K562 (cell line): ENCODE data around the gene NCDN. TPM values are rescaled to one million over a fixed set of nuclear protein-coding genes. Genes with fewer than 3 reads are reported as not detected.

Experiments used
- ATAC-seq: fragments of 200-7000 bp; cut with Tn5 transposase; 3 replicates; pipeline ENCODE4 v1.9.1; 2020; ENCODE audit warnings: moderate library complexity
- BruUV-seq: library from RNA; stranded (reverse); fragments of 400-500 nt; replicated peaks from 2 replicates; lab custom pipeline; 2021; lab: Mats Ljungman, UMichigan
- CTCF ChIA-PET: fragments of 300-600 bp; formaldehyde crosslinking; extraction: SDS; loops from one replicate; lab custom pipeline; 2021; ENCODE audit warnings: low intra/inter-chr PET ratio; lab: Yijun Ruan, JAX
- POLR2A ChIA-PET: fragments of 300-600, 350-650 bp; sonication (Branson Sonifier 250); formaldehyde crosslinking; extraction: SDS; loops from one replicate; lab custom pipeline; 2021; ENCODE audit warnings: antibody characterized with exemption, inconsistent platforms; lab: Yijun Ruan, JAX
- DNase-seq, 4 experiments: peaks; one replicate each; pipeline versions ENCODE4 v3.0.0 to v3.0.0-alpha.2; 2011 to 2018; ENCODE audit warnings: low spot score in 3 of 4, mixed read lengths in 3 of 4; ENCODE audit errors: extremely low read depth in 1 of 4
- FAIRE-seq: peaks from 2 replicates; lab custom pipeline; 2011; peaks lifted over from hg19 to GRCh38; lab: Jason Lieb, UNC
- H2AFZ ChIP-seq: 2 replicates; pipeline ENCODE4 v1.6.0; 2011; ENCODE audit warnings: low read depth, low read length, control low read depth, inconsistent platforms
- H3K27ac ChIP-seq: fragments of 200-600 bp; 3 replicates; pipeline ENCODE4 v1.8.0; 2011; ENCODE audit warnings: low read depth, mild to moderate bottlenecking, control low read depth, inconsistent platforms, low read length, moderate library complexity, mixed read lengths; ENCODE audit errors: extremely low read depth
- H3K27me3 ChIP-seq, 2 experiments: fragments of 300-600 bp in 1 of 2; 2 replicates in 1 of 2; 3 replicates in 1 of 2; pipeline versions ENCODE4 v1.6.0 to v1.8.0; 2011; ENCODE audit warnings: inconsistent platforms in 2 of 2, low read length in 2 of 2, mild to moderate bottlenecking in 1 of 2, mixed read lengths in 1 of 2, moderate library complexity in 1 of 2; ENCODE audit not compliant: control insufficient read depth in 2 of 2, insufficient read depth in 2 of 2
- H3K36me3 ChIP-seq: fragments of 300-600 bp; 3 replicates; pipeline ENCODE4 v1.8.0; 2011; ENCODE audit warnings: mild to moderate bottlenecking, low read length, inconsistent platforms; ENCODE audit not compliant: control insufficient read depth, insufficient read depth
- H3K4me1 ChIP-seq, 2 experiments: fragments of 200-600 bp in 1 of 2; replicated peaks in 1 of 2; 2 replicates in 1 of 2; 3 replicates in 1 of 2; pipeline versions ENCODE4 v1.5.1 to v1.8.0; 2011; ENCODE audit warnings: inconsistent platforms in 2 of 2, low read length in 2 of 2, mild to moderate bottlenecking in 1 of 2, mixed read lengths in 1 of 2, moderate library complexity in 1 of 2; ENCODE audit not compliant: control insufficient read depth in 2 of 2, insufficient read depth in 2 of 2
- H3K4me2 ChIP-seq: 2 replicates; pipeline ENCODE4 v1.6.1; 2011; ENCODE audit warnings: low read length, control low read depth, inconsistent platforms, mixed read lengths; ENCODE audit not compliant: insufficient read depth
- H3K4me3 ChIP-seq: fragments of 200-600 bp; sonication (generic), shearing (Covaris generic); 2 replicates; pipeline ENCODE4 v1.5.1; 2016; ENCODE audit warnings: control low read depth, inconsistent platforms
- H3K79me2 ChIP-seq: fragments of 200-600 bp; 3 replicates; pipeline ENCODE4 v1.8.0; 2011; ENCODE audit warnings: low read length, inconsistent platforms; ENCODE audit not compliant: control insufficient read depth, insufficient read depth
- H3K9ac ChIP-seq, 2 experiments: 2 replicates each; pipeline versions ENCODE4 v1.6.0 to v1.6.1; 2011; ENCODE audit warnings: low read depth in 2 of 2, low read length in 2 of 2, control low read depth in 1 of 2, inconsistent platforms in 1 of 2, mild to moderate bottlenecking in 1 of 2, mixed read lengths in 1 of 2; ENCODE audit not compliant: insufficient read depth in 1 of 2
- H3K9me1 ChIP-seq: one replicate; pipeline ENCODE4 v1.6.0; 2011; ENCODE audit warnings: inconsistent platforms, mild to moderate bottlenecking, low read length, moderate library complexity; ENCODE audit not compliant: control insufficient read depth, insufficient read depth
- H3K9me3 ChIP-seq: replicated peaks from 2 replicates; pipeline ENCODE4 v1.5.1; 2011; ENCODE audit warnings: low read depth, low read length, inconsistent platforms; ENCODE audit not compliant: control insufficient read depth, insufficient read depth
- H4K20me1 ChIP-seq: replicated peaks from 2 replicates; pipeline ENCODE4 v1.6.1; 2011; ENCODE audit warnings: low read length, inconsistent platforms, mixed read lengths; ENCODE audit not compliant: control insufficient read depth, insufficient read depth
- ATF1 ChIP-seq, 2 experiments: fragments of 450-650 bp in 1 of 2; IDR thresholded peaks; 2 replicates each; pipeline ENCODE4 v1.6.1; 2016; ENCODE audit warnings: missing compliant biosample characterization in 1 of 2, missing genetic modification characterization in 1 of 2
- FIP1L1 ChIP-seq: fragments of 200-400 bp; formaldehyde crosslinking; IDR thresholded peaks from 2 replicates; pipeline ENCODE4 v1.6.1; 2018; ENCODE audit warnings: mild to moderate bottlenecking, low read depth, low read length; ENCODE audit not compliant: poor library complexity, severe bottlenecking
- KAT7 ChIP-seq: sonication (generic); formaldehyde crosslinking; IDR thresholded peaks from 2 replicates; pipeline ENCODE4 v1.8.0; 2022; ENCODE audit warnings: missing genetic modification reagents, mild to moderate bottlenecking, borderline replicate concordance
- KDM2B ChIP-seq: fragments of 250-450 bp; sonication (Bioruptor Pico); IDR thresholded peaks from 2 replicates; pipeline ENCODE4 v1.8.0; 2021; ENCODE audit warnings: mild to moderate bottlenecking, moderate library complexity
- KLF16 ChIP-seq: IDR thresholded peaks from 2 replicates; pipeline ENCODE4 v1.6.1; 2016; ENCODE audit warnings: antibody characterized with exemption
- PML ChIP-seq: IDR thresholded peaks from 2 replicates; pipeline ENCODE4 v1.6.1; 2012; ENCODE audit warnings: low read length, inconsistent platforms
- SRSF1 ChIP-seq: fragments of 200-400 bp; formaldehyde crosslinking; IDR thresholded peaks from 2 replicates; pipeline ENCODE4 v1.6.1; 2017; ENCODE audit warnings: mild to moderate bottlenecking, low read depth, low read length, moderate library complexity
- TRIM28 ChIP-seq: fragments of 450-650 bp; IDR thresholded peaks from 2 replicates; pipeline ENCODE4 v1.6.1; 2017
- ZNF274 ChIP-seq: IDR thresholded peaks from 2 replicates; pipeline ENCODE4 v1.6.1; 2011; ENCODE audit warnings: low read depth, mild to moderate bottlenecking, low read length, moderate library complexity, borderline replicate concordance
- WGBS: fragments of 100-300 bp; shearing (Covaris generic); methylation state at CpG from one replicate; pipeline ENCODE4 v1.1.6; 2016; ENCODE audit warnings: low coverage, mixed read lengths; ENCODE audit not compliant: insufficient coverage; ENCODE audit errors: missing lambda C conversion rate; 5-methylcytosine and 5-hydroxymethylcytosine counted together
- in situ Hi-C: fragments of 300-500 bp; cut with MboI; formaldehyde crosslinking; loops from 4 replicates; pipeline ENCODE4 v1.15.0; 2018; ENCODE audit warnings: inconsistent platforms, mixed read lengths
- intact Hi-C: fragments of 100-400 bp; cut with micrococcal nuclease; formaldehyde crosslinking; loops from 2 replicates; pipeline ENCODE4 v1.14.2; 2022
- polyA plus RNA-seq, 8 experiments: library from polyadenylated mRNA; depleted of rRNA in 4 of 8; stranded (reverse) in 5 of 8; unstranded in 3 of 8; fragments of >200 nt; fragmentation: Nextera tagmentation in 2 of 8; fragmentation: Illumina TruSeq in 1 of 8; extraction: Ambion mirVana in 2 of 8; extraction: Trizol in 1 of 8; gene quantifications; 2 replicates each; pipeline versions ENCODE4 v1.2.1 to v1.2.3, GENCODE V29; 2011 to 2014; ENCODE audit warnings: inconsistent platforms in 1 of 8, missing spikeins in 1 of 8
- total RNA-seq, 7 experiments: library from RNA; depleted of rRNA in 6 of 7; stranded (reverse); fragments of >200 nt in 6 of 7; fragmentation: Illumina TruSeq in 2 of 7; extraction: Trizol in 2 of 7; gene quantifications; 2 replicates each; pipeline versions ENCODE4 v1.2.1 to v1.2.3, GENCODE V29; 2011 to 2021; ENCODE audit warnings: low replicate concordance in 1 of 7
- TF ChIP-seq, protein P1 (sequence below): fragments of 250-450 bp; sonication (Bioruptor Pico); IDR thresholded peaks from 2 replicates; pipeline ENCODE4 v1.4.0; 2020
- TF ChIP-seq, protein P2 (sequence below): fragments of 450-650 bp; IDR thresholded peaks from 2 replicates; pipeline ENCODE4 v1.6.1; 2016

NCDN gene
- total and polyA plus RNA-seq, 9 of the 15 experiments (the other 6 are each of a cell fraction or from before 2014, with no cell fraction given): 1.9 to 35.1 (median 10.7) TPM

DNA sequence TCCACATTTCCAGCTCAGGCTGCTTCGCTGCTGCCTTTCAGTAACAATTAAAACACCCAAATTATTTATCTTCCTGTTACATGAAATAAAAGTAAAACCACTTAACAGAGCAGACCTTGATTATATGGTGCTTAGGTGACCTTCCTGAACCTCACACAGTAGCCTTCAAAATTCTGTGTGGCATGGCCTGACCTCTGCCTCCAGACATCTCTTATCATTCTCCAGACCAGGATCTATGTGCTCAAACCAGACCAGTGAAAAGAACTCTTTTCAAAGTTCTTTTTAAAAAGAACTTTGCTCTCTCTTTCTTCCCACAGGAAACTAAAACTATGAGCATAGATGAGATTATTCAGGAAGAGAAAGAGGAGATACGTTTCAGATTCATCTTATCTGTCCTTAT lies 38.2 kb upstream of the NCDN start (continued):
- TF ChIP-seq, protein P1, sequence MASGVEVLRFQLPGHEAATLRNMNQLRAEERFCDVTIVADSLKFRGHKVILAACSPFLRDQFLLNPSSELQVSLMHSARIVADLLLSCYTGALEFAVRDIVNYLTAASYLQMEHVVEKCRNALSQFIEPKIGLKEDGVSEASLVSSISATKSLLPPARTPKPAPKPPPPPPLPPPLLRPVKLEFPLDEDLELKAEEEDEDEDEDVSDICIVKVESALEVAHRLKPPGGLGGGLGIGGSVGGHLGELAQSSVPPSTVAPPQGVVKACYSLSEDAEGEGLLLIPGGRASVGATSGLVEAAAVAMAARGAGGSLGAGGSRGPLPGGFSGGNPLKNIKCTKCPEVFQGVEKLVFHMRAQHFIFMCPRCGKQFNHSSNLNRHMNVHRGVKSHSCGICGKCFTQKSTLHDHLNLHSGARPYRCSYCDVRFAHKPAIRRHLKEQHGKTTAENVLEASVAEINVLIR (CRISPR knock-in tag): no peak
- TF ChIP-seq TRIM28 (no peak), PML (no peak), KAT7 (CRISPR knock-in tag) (no peak), KDM2B (CRISPR knock-in tag) (no peak)

GRCh38 chr1:35524106-35524505 lies 33.5 kb upstream of the NCDN start:
- TF ChIP-seq FIP1L1 (no peak), ATF1 (CRISPR knock-in tag; IDR thresholded peaks at IDR 0.05) (no peak), ATF1 (tag; IDR thresholded peaks at IDR 0.05) (no peak), SRSF1 (no peak), ZNF274 (0 out of 2 replicates have a peak, but pooled peaks have one; percentile 31), KLF16 (no peak)
- TF ChIP-seq, protein P2, sequence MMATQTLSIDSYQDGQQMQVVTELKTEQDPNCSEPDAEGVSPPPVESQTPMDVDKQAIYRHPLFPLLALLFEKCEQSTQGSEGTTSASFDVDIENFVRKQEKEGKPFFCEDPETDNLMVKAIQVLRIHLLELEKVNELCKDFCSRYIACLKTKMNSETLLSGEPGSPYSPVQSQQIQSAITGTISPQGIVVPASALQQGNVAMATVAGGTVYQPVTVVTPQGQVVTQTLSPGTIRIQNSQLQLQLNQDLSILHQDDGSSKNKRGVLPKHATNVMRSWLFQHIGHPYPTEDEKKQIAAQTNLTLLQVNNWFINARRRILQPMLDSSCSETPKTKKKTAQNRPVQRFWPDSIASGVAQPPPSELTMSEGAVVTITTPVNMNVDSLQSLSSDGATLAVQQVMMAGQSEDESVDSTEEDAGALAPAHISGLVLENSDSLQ: no peak
- TF ChIP-seq, all 486 proteins: peak for 1
- no peak for ATAC-seq
- Histone ChIP-seq H3K4me3 (no peak overlapping the region), H3K4me2 (no peak overlapping the region), H3K9me3 (no peaks in the 10 kb centered on the region; the same call in 1 of the 2 replicates), H2AFZ (no peak overlapping the region), H3K9ac (no peak overlapping the region), H3K9me1 (no peaks in the 10 kb centered on the region), H3K27ac (no peak overlapping the region), H4K20me1 (no peaks in the 10 kb centered on the region), H3K36me3 (no peaks in the 10 kb centered on the region; the same call in 2 of the 3 replicates), H3K27me3 (no peaks in the 10 kb centered on the region), H3K79me2 (no peaks in the 10 kb centered on the region), H3K4me1 (peaks cover 0 to 4% of the 10 kb centered on the region in 2 experiments; a peak in 2 of 5 replicates)
- CTCF ChIA-PET: no interaction called here
- 70% methylated on average over 2 of the region's 2 CpGs for WGBS
- DNase-seq: no peak
- intact Hi-C loops: no loop called here
- BruUV-seq: no TSS peak
- POLR2A ChIA-PET: no interaction called here
- no peak for FAIRE-seq
- in situ Hi-C loops: no loop called here
